ENCODE data around the gene NXPH4. TPM values are rescaled to one million over a fixed set of nuclear protein-coding genes. Genes with fewer than 3 reads are reported as not detected.

NXPH4 gene
- total RNA-seq, 4 donors from 2014 or later = 0.21 to 5.0 (median 2.5) TPM

DNA sequence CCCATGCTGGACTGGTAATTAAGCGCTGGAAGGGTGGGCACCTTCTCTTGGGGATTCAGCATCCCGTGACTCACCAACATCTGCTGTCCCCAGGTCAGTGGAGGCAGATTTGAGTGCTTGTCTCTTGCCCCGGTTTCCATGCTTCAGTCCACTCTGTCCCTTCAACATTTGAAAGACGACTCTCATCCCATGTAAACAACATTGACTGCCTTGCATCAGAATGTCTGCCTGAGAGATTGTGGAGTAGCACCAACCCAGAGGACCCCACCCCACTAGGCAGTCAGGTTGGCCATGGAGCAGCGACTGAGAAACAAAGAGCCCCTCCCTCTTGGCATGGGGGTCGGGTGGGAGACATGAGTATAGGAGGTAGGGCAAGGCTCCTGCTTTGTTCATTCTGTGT is 39.3 kb downstream of the NXPH4 start:
- no peaks in the 10 kb centered on the region for H3K4me1 ChIP-seq
- intact Hi-C loops (cut with DNase I) = no loop called here
- no peaks in the 10 kb centered on the region for H3K9me3 ChIP-seq
- no peak for DNase-seq
- TF ChIP-seq POLR2A (IDR thresholded peaks at IDR 0.05) = no peak
- TF ChIP-seq CTCF (IDR thresholded peaks at IDR 0.05) = no peak
- no peak overlapping the region for H3K27ac ChIP-seq
- H3K36me3 ChIP-seq = peaks cover 0 to 79% (median 19%) of the 10 kb centered on the region in 3 donors
- WGBS, 2 donors = 80 to 100% methylated on average over 1 to 2 of the region's 6 CpGs
- no peak overlapping the region for H3K4me3 ChIP-seq
- no peaks in the 10 kb centered on the region for H3K27me3 ChIP-seq

DNA sequence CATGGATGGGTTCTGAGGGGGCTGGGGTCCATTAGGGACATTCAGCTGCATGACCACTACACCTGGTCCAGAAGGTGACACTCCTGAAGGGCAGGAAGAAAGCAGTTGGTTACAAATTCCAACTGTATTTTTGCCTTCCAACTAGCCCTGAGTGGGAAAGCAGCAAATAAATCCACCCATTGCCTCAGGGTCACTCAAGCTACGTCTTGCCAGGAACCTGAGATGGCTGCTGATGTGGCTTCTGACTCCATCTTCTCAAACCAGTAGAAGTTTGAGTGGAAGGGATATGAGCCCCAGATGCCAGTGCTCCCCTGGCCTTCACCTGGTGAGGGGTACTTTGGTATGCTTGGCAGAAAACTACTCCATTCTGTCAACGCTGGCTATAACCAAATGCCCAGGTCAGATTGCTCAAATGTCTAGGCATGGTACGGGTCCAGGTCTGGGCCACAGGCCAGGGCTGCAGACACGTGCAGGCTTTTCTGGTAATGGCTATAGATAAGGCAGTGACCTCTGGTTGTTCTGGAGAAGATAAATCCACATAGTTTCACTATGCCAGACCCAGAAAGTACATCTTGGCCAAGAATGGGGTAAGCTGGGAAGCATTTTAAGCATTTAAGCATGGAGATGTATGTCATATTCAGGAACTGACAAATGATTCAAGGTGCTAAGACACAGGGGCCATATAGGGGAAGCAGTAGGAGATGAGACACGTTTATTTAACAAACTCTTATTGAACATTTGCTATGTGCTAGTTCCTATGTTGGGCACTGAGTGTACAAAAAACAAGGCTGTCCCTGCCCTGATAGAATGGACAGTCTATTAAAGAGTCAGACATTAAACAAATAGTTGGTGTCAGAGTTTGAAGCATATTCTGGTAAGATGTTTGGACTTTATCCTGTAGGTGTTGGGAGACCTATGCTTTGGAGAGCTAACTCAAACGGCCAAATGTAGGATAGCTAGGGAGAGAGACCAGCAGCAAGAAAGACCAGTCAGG is 42.7 kb downstream of the NXPH4 start:
- peaks cover 0 to 94% (median 19%) of the 10 kb centered on the region in 3 donors for H3K36me3 ChIP-seq
- no peak overlapping the region for H3K4me3 ChIP-seq
- H3K4me1 ChIP-seq = no peaks in the 10 kb centered on the region
- H3K9me3 ChIP-seq = no peaks in the 10 kb centered on the region
- no peaks in the 10 kb centered on the region for H3K27me3 ChIP-seq
- no peak for TF ChIP-seq POLR2A (IDR thresholded peaks at IDR 0.05)
- TF ChIP-seq CTCF (IDR thresholded peaks at IDR 0.05) = no peak
- WGBS, 2 donors = 70 to 71% methylated on average over 4 to 6 of the region's 6 CpGs
- no peak for DNase-seq
- intact Hi-C loops (cut with DNase I) = no loop called here
- no peak overlapping the region for H3K27ac ChIP-seq

- Histone ChIP-seq H3K9me3 (no peaks in the 10 kb centered on the region), H3K4me1 (no peaks in the 10 kb centered on the region), H3K27ac (no peak overlapping the region), H3K36me3 (peaks cover 0 to 94% (median 19%) of the 10 kb centered on the region in 3 donors), H3K4me3 (no peak overlapping the region), H3K27me3 (no peaks in the 10 kb centered on the region)
- no peak for DNase-seq
- TF ChIP-seq CTCF (IDR thresholded peaks at IDR 0.05) (no peak), POLR2A (IDR thresholded peaks at IDR 0.05) (no peak)
- 81 to 87% methylated on average over 4 of the region's 4 CpGs for WGBS, 2 donors
- intact Hi-C loops (cut with DNase I) = no loop called here
These were observed 43.8 kb downstream of the NXPH4 start for GRCh38 chr12:57260366-57260765.

DNA sequence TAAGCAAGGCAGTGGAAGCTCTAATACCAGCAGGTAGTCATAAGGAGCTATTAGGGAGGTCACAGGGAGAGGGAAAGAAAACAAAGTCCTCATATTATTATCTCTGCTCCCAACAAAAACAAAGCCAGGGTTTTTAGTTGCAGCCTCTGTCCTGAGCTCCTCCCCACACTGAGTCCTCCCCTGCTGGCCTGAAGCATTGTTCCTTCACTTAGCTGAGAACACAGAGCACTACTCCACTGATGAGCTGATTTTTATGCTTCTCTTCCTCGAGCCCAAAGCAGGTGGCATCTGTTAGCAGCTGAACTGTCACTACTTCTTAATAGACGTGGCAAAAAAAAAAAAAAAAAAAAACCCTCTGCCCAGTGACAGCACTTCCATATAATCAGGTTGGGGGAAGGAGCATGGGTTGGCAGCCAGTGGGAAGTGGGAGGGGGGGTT is 44.9 kb downstream of the NXPH4 start:
- WGBS, 2 donors = 46 to 53% methylated on average over 2 of the region's 2 CpGs
- H3K9me3 ChIP-seq = no peaks in the 10 kb centered on the region
- no peak overlapping the region for H3K27ac ChIP-seq
- H3K4me1 ChIP-seq = no peaks in the 10 kb centered on the region
- TF ChIP-seq POLR2A (IDR thresholded peaks at IDR 0.05) = no peak
- TF ChIP-seq CTCF (IDR thresholded peaks at IDR 0.05) = no peak
- no peak overlapping the region for H3K4me3 ChIP-seq
- no peaks in the 10 kb centered on the region for H3K27me3 ChIP-seq
- intact Hi-C loops (cut with DNase I) = no loop called here
- H3K36me3 ChIP-seq = peaks cover under 1 to 94% (median 11%) of the 10 kb centered on the region in 3 donors
- DNase-seq = no peak

GRCh38 chr12:57262126-57262822 is 45.7 kb downstream of the NXPH4 start:
- H3K9me3 ChIP-seq = no peaks in the 10 kb centered on the region

More at GRCh38 chr12:57262126-57262822, 45.7 kb downstream of the NXPH4 start:
- H3K27me3 ChIP-seq = no peaks in the 10 kb centered on the region
- TF ChIP-seq POLR2A (IDR thresholded peaks at IDR 0.05) = no peak
- no peak for TF ChIP-seq CTCF (IDR thresholded peaks at IDR 0.05)
- WGBS, 2 donors = 83 to 85% methylated on average over 3 of the region's 3 CpGs
- no peak overlapping the region for H3K4me3 ChIP-seq
- H3K36me3 ChIP-seq = peaks cover 4 to 94% (median 11%) of the 10 kb centered on the region in 3 donors
- no peak overlapping the region for H3K27ac ChIP-seq
- no peak for DNase-seq
- intact Hi-C loops (cut with DNase I) = no loop called here
- H3K4me1 ChIP-seq = no peaks in the 10 kb centered on the region

Measured in esophagus squamous epithelium (tissue), 5 donors.